Lower leg skin (tissue), 4 donors: ENCODE data around the gene TRAPPC12. TPM values are rescaled to one million over a fixed set of nuclear protein-coding genes. Genes with fewer than 3 reads are reported as not detected.

Source experiments
- DNase-seq, 2 donors: peaks; one replicate each; pipeline ENCODE4 v3.0.0-alpha.2; 2019; ENCODE audit warnings: low spot score in 2 of 2
- H3K4me3 ChIP-seq: fragments of 200-600 bp; sonication (generic); 2 replicates; pipeline ENCODE4 v1.5.1; 2017; ENCODE audit warnings: mild to moderate bottlenecking, low read depth; ENCODE audit not compliant: poor library complexity, severe bottlenecking
- POLR2A ChIP-seq, 2 donors: fragments of 450-650 bp; IDR thresholded peaks; one replicate each; pipeline ENCODE4 v1.6.1; 2016 to 2017; ENCODE audit warnings: antibody characterized with exemption in 2 of 2, mild to moderate bottlenecking in 1 of 2, moderate library complexity in 1 of 2
- WGBS, 2 donors: methylation state at CpG; one replicate each; pipeline ENCODE4 v1.1.5; 2018; 5-methylcytosine and 5-hydroxymethylcytosine counted together
- intact Hi-C: fragments of 100-400 bp; cut with DNase I; formaldehyde crosslinking; loops from one replicate; pipeline ENCODE4 v1.15.0; 2023; ENCODE audit warnings: low total_unique reads
- total RNA-seq, 4 donors: library from RNA; depleted of rRNA; stranded (reverse); fragments of >200 nt; gene quantifications; one replicate each; pipeline ENCODE4 v1.1.0, GENCODE V29; 2016
- TF ChIP-seq, protein P1 (sequence below), 3 donors: fragments of 450-650 bp; IDR thresholded peaks; one replicate each; pipeline ENCODE4 v1.5.1; 2016; ENCODE audit warnings: antibody characterized with exemption in 3 of 3, mild to moderate bottlenecking in 3 of 3, moderate library complexity in 2 of 3

The TRAPPC12 gene
- total RNA-seq, 4 donors from 2014 or later = 79.4 to 139 (median 121) TPM

DNA sequence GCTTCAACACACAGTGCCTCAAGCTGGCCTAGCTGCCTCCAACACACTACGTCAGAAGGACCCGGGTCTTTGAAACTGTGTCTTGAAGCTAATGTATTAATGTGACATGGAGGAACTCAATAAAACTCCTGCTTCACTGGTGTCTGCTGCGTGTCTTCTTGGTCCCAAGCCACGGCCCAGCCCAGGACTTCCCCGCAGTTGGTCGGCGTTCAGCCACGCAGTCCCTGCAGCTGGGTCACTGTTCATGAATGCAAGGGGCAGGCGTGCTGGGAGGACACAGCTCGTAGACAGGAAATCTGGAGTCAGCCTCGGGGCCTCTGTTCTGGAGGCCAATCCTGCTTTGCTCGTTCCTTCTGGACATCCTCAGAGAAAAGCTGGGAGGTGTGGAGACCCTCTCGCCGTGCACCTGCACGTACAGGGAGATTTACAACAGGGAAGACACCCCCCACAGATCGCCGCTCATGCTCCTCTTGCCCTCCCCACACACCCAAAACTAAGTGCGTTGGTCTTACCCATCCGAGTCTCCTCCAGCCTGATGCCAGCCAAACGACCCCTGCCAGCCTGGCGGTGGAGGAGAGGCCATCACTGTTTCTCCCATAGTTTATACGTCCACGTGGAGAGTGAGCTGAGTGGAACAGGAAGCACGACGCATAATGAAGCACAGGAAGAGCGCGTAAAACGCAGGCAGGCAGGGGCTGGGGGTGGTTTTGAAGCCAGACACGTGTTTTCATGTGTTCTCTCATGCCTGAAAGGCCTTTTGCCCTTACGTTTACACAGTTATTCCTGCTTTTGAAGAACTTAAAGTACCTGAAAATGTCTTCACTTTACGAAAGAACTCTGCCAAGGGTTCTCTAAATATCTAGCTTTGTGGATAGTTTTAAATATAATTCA lies 100.2 kb downstream of the TRAPPC12 start:
- TF ChIP-seq, protein P1, sequence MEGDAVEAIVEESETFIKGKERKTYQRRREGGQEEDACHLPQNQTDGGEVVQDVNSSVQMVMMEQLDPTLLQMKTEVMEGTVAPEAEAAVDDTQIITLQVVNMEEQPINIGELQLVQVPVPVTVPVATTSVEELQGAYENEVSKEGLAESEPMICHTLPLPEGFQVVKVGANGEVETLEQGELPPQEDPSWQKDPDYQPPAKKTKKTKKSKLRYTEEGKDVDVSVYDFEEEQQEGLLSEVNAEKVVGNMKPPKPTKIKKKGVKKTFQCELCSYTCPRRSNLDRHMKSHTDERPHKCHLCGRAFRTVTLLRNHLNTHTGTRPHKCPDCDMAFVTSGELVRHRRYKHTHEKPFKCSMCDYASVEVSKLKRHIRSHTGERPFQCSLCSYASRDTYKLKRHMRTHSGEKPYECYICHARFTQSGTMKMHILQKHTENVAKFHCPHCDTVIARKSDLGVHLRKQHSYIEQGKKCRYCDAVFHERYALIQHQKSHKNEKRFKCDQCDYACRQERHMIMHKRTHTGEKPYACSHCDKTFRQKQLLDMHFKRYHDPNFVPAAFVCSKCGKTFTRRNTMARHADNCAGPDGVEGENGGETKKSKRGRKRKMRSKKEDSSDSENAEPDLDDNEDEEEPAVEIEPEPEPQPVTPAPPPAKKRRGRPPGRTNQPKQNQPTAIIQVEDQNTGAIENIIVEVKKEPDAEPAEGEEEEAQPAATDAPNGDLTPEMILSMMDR (IDR thresholded peaks at IDR 0.05) = no peak
- TF ChIP-seq POLR2A (IDR thresholded peaks at IDR 0.05) = no peak
- H3K4me3 ChIP-seq = no peak overlapping the region
- WGBS, 2 donors = 85 to 86% methylated on average over 31 of the region's 31 CpGs
- intact Hi-C loops = no loop called here
- no peak for DNase-seq

DNA sequence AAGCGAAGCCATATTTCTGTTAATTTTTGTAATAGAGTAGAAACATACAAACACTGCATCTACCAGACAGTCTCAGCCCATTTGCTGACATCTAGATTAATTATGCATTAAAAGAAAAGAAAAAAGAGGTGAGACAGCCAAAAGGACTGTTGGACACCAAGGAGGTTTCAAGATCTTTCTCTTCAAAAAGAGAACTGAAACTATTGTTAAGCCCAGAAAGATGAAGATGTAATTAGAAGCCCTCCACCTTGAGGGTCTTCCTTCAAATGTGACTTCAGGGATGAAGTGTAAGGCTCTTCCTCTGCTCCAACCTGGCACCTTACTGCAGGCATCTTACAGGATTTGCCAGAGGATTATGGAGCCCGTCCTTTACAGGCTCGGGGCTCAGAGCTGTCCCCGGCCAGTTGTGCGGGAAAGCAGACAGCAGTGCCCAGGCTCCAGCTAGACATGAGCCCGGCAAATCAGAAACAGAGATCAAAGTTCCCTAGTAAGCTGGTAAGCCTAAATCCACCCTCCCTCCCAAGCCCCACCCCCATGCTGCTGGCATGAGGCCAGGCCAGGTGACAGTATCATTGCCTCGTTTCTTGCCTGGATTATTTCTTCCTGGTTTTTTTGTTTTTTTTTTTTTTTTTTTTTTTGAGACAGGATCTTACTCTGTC lies 101.0 kb downstream of the TRAPPC12 start:
- TF ChIP-seq, protein P1 (IDR thresholded peaks at IDR 0.05) = no peak
- no peak for TF ChIP-seq POLR2A (IDR thresholded peaks at IDR 0.05)
- DNase-seq = no peak
- intact Hi-C loops = no loop called here
- WGBS, 2 donors = 42 to 54% methylated on average over 7 of the region's 7 CpGs
- no peak overlapping the region for H3K4me3 ChIP-seq

DNA sequence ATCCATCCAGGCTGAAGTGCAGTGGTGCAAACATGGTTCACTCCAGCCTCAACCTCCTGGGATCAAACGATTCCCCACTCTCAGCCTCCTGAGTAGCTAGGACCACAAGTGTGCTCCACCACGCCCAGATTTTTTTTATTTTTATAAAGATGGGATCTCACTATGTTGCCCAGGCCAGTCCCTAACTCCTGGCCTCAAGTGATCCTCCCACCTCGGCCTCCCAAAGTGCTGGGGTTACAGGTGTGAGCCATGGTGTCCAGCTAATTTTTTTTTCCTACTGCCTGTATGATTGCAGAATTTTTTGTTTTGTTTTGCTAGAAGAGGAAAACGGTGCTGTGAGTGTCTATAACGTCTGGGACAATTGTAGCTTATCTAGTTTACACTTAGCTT lies 101.5 kb downstream of the TRAPPC12 start:
- no peak for DNase-seq
- intact Hi-C loops = no loop called here
- TF ChIP-seq POLR2A (IDR thresholded peaks at IDR 0.05) = no peak
- TF ChIP-seq, protein P1 (IDR thresholded peaks at IDR 0.05) = no peak
- no peak overlapping the region for H3K4me3 ChIP-seq
- WGBS, 2 donors = 85 to 92% methylated on average over 5 of the region's 5 CpGs

DNA sequence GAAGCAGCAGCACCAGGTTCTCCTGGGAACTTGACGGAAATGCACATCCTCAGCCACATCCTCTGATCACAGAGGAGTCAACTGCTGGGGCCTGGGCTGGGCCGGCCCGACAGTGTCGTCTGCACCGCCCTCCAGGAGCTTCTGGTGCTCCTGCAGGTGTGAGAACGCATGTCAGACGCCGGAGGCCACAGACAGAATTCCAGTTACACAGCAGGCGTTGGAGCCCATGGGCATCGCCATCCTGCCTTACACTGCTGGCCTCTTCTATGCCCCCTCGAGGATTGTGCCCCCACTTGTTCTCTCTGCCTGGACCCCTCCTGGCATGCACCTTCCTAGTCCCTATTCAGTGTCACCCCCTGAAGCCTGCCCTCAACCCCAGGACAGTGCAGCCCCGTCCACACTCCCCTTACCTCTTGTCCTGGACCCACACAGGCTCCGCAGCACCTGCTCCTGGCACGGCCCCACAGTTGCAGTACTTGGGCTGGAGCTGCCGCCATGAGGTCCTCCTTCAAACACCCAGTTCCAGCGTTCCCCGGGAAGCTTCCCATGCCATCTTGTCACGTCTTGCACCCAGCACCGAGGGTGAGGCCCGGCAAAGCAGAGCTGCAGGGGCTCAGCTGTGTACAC lies 102.4 kb downstream of the TRAPPC12 start:
- intact Hi-C loops = no loop called here
- TF ChIP-seq POLR2A (IDR thresholded peaks at IDR 0.05) = no peak
- TF ChIP-seq, protein P1 (IDR thresholded peaks at IDR 0.05) = no peak
- no peak for DNase-seq
- no peak overlapping the region for H3K4me3 ChIP-seq
- WGBS, 2 donors = 97% methylated on average over 18 to 20 of the region's 20 CpGs

DNA sequence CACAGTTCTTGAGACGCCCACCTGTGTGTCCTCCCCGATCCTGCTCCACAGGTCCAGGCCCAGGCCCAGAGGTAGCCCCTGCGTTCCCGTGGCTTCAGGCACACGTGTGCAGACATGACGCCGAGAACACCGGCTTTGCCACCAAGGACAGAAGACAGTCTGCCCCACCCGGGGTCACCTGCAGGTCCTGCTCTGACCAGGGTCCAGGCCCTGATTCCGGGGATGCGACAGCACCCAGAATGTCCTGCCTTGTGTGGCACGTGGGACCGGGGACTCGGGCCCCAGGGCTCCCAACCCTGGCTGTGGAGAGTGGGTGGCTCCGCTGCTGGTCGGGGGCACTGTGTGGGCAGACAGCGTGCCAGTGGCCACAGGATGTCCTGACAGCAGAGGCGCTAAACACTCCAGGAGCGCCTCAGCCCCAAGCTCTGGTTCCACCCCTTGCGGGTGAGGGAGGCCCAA lies 102.9 kb downstream of the TRAPPC12 start:
- WGBS, 2 donors = 95% methylated on average over 17 to 20 of the region's 20 CpGs
- no peak for DNase-seq
- intact Hi-C loops = no loop called here
- no peak for TF ChIP-seq POLR2A (IDR thresholded peaks at IDR 0.05)
- TF ChIP-seq, protein P1 (IDR thresholded peaks at IDR 0.05) = no peak
- no peak overlapping the region for H3K4me3 ChIP-seq
